ENCODE data around the gene CDC42EP5. TPM values are rescaled to one million over a fixed set of nuclear protein-coding genes. Genes with fewer than 3 reads are reported as not detected.

CDC42EP5 gene
- total and polyA plus RNA-seq, 10 of the 15 experiments (the other 5 are each of a cell fraction or from before 2014, with no cell fraction given) = 0.42 to 1.8 (median 1.4) TPM; not detected in 6

GRCh38 chr19:54454781-54455675 is 18.1 kb downstream of the CDC42EP5 start:
- Histone ChIP-seq H3K9me3 (replicated peaks; ENCODE audit: control insufficient read depth, insufficient read depth, low read length) (no peaks in the 10 kb centered on the region), H3K79me2 (ENCODE audit: control insufficient read depth, insufficient read depth, low read length) (peaks cover 24% of the 10 kb centered on the region), H3K27ac (ENCODE audit: control insufficient read depth, insufficient read depth) (no peak overlapping the region), H3K4me2 (ENCODE audit: control insufficient read depth, insufficient read depth) (no peak overlapping the region), H3K36me3 (ENCODE audit: control insufficient read depth in 2 of 2, insufficient read depth in 2 of 2, low read length in 1 of 2) (peaks cover 26 to 68% of the 10 kb centered on the region in 2 experiments), H4K20me1 (ENCODE audit: control insufficient read depth, insufficient read depth) (peaks cover 1% of the 10 kb centered on the region), H2AFZ (ENCODE audit: control insufficient read depth, low read depth, low read length) (no peak overlapping the region), H3K4me3 (no peak overlapping the region), H3K9ac (ENCODE audit: control insufficient read depth, insufficient read depth, low read length) (no peak overlapping the region), H3K27me3 (replicated peaks in 1 of 2; ENCODE audit: control insufficient read depth in 2 of 2, insufficient read depth in 2 of 2, low read length in 1 of 2) (no peaks in the 10 kb centered on the region), H3K4me1 (ENCODE audit: control insufficient read depth, insufficient read depth, low read length) (no peaks in the 10 kb centered on the region)
- SMC1A ChIA-PET (ENCODE audit: uncharacterized antibody, unreplicated experiment) = no interaction called here
- ATAC-seq (no peak), FAIRE-seq (no peak), DNase-seq (ENCODE audit: low read depth, low spot score) (no peak)
- in situ Hi-C loops (cut with MboI) (no loop called here), intact Hi-C loops (cut with micrococcal nuclease; ENCODE audit: unreplicated experiment) (no loop called here)
- POLR2A ChIA-PET = interaction anchor here (0.6 kb wide), 1 partner anchor 66 kb away, joined by 6 read pairs; no protein-coding TSS in a partner anchor
- TF ChIP-seq NR2F1 (conservative IDR thresholded peaks at IDR 0.05) = no peak
- TF ChIP-seq POLR2AphosphoS5 (IDR thresholded peaks at IDR 0.05; ENCODE audit: low read length) = peak; percentile 16; the same call in 1 of the 2 replicates
- 95% methylated on average over 32 of the region's 33 CpGs for WGBS (ENCODE audit: insufficient coverage, insufficient replicate concordance, low lambda C conversion rate, missing lambda C conversion rate)
- RAD21 ChIA-PET (ENCODE audit: unreplicated experiment) = interaction anchor here (0.5 kb wide), 1 partner anchor 26 kb away, joined by 4 read pairs; no protein-coding TSS in a partner anchor
- CTCF ChIA-PET = no interaction called here
- no TSS peak for BruUV-seq (replicated peaks)

- POLR2A ChIA-PET = no interaction called here
- TF ChIP-seq IRF4 (IDR thresholded peaks at IDR 0.05; ENCODE audit: low read depth, low read length) (no peak), ZNF217 (IDR thresholded peaks at IDR 0.05) (no peak), FOXK2 (IDR thresholded peaks at IDR 0.05) (no peak), MTA3 (IDR thresholded peaks at IDR 0.05; ENCODE audit: borderline replicate concordance, low read length) (no peak), PAX5 (IDR thresholded peaks at IDR 0.05; ENCODE audit: borderline replicate concordance, low read depth, low read length) (no peak), MEF2A (IDR thresholded peaks at IDR 0.05; ENCODE audit: insufficient read depth, low read depth, low read length) (no peak), IRF3 (IDR thresholded peaks at IDR 0.05) (no peak), CHD4 (IDR thresholded peaks at IDR 0.05) (no peak), SUZ12 (IDR thresholded peaks at IDR 0.05; ENCODE audit: unreplicated experiment) (no peak)
Observed at GRCh38 chr19:54453921-54454780, 18.9 kb downstream of the CDC42EP5 start.

More at GRCh38 chr19:54453921-54454780, 18.9 kb downstream of the CDC42EP5 start:
- no peak overlapping the region for H3K27ac ChIP-seq (ENCODE audit: control insufficient read depth, insufficient read depth)
- FAIRE-seq = no peak
- BruUV-seq (replicated peaks) = no TSS peak
- no peak for ATAC-seq
- no peak overlapping the region for H3K4me3 ChIP-seq
- in situ Hi-C loops (cut with MboI) = no loop called here
- H3K36me3 ChIP-seq (ENCODE audit: control insufficient read depth in 2 of 2, insufficient read depth in 2 of 2, low read length in 1 of 2) = peaks cover 19 to 63% of the 10 kb centered on the region in 2 experiments
- ChIA-PET SMC1A (ENCODE audit: uncharacterized antibody, unreplicated experiment) (no interaction called here), CTCF (interaction anchor here (0.8 kb wide), 1 partner anchor 27 kb away, joined by 3 read pairs; no protein-coding TSS in a partner anchor), RAD21 (ENCODE audit: unreplicated experiment) (interaction anchor here (0.5 kb wide), 1 partner anchor 27 kb away, joined by 4 read pairs; no protein-coding TSS in a partner anchor)
- H3K9ac ChIP-seq (ENCODE audit: control insufficient read depth, insufficient read depth, low read length) = no peak overlapping the region
- no peak overlapping the region for H2AFZ ChIP-seq (ENCODE audit: control insufficient read depth, low read depth, low read length)
- no peaks in the 10 kb centered on the region for H3K4me1 ChIP-seq (ENCODE audit: control insufficient read depth, insufficient read depth, low read length)
- no peak overlapping the region for H3K4me2 ChIP-seq (ENCODE audit: control insufficient read depth, insufficient read depth)
- H3K27me3 ChIP-seq (replicated peaks in 1 of 2; ENCODE audit: control insufficient read depth in 2 of 2, insufficient read depth in 2 of 2, low read length in 1 of 2) = no peaks in the 10 kb centered on the region
- intact Hi-C loops (cut with micrococcal nuclease; ENCODE audit: unreplicated experiment) = no loop called here
- H3K79me2 ChIP-seq (ENCODE audit: control insufficient read depth, insufficient read depth, low read length) = peaks cover 33% of the 10 kb centered on the region
- no peaks in the 10 kb centered on the region for H3K9me3 ChIP-seq (replicated peaks; ENCODE audit: control insufficient read depth, insufficient read depth, low read length)
- H4K20me1 ChIP-seq (ENCODE audit: control insufficient read depth, insufficient read depth) = peaks cover 7% of the 10 kb centered on the region
- DNase-seq (ENCODE audit: low read depth, low spot score) = no peak
- 97% methylated on average over 27 of the region's 31 CpGs for WGBS (ENCODE audit: insufficient coverage, insufficient replicate concordance, low lambda C conversion rate, missing lambda C conversion rate)

Measured in GM12878 (cell line).